Epithelial cell of prostate (primary cell): ENCODE results near the gene CACNA1E.

Experiments
- DNase-seq: peaks from one replicate; pipeline ENCODE4 v3.0.0-alpha.2; 2011; ENCODE audit warnings: low read depth, low spot score
- H3K27ac ChIP-seq: fragments of 450-650 bp; 2 replicates; pipeline ENCODE4 v1.5.1; 2017; ENCODE audit warnings: mild to moderate bottlenecking

The CACNA1E gene

DNA sequence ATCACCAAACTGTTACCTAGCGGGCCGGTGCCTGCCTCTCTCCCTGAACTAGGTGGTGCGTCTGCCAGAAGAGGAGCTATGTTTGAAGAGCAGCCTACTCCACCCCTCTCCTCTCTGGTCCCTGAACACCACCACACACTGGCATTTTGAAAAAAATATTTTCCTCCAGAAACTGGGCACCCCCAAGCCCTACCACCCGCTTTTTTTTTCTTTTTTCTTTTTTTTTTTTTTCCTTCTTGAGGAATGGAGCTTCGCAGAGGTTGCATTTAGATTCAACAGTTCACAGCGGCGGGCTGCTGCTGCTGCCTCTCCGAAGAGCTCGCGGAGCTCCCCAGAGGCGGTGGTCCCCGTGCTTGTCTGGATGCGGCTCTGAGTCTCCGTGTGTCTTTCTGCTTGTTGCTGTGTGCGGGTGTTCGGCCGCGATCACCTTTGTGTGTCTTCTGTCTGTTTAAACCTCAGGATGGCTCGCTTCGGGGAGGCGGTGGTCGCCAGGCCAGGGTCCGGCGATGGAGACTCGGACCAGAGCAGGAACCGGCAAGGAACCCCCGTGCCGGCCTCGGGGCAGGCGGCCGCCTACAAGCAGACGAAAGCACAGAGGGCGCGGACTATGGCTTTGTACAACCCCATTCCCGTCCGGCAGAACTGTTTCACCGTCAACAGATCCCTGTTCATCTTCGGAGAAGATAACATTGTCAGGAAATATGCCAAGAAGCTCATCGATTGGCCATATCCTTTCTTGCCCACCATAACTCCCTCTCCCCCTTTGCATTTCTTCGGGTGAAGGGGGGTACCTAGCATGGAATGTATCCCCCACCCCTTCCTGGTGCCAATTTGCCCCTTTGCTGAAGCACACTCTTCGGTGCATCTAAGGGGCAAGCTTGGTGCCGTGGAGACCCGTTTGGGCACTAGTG is at the start of gene CACNA1E:
Gene CACNA1E, plus strand, starts transcription at position 233 of the 911 bp plus-strand sequence. Its CDS starts 228 bp downstream, at position 461.
- no peak within 1 kb of the TSS for H3K27ac ChIP-seq

DNA sequence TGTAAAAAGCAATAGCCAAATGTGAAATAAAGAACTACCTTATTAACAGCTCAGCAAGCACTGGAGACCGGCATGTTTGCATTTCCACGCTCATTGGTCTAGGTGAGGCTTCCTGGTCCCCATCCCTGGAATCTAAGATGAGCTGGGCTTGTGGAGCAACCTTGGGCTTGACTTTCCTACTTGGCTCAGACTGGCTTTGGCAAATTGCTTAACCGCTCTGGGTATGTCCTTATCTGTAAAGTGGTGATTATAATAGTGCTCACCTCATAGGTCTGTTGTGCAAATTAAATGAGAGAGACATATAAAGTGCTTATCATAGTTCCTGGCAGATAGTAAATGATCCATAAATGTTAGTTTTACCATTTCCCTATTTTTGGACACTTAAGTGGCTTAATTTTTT is 49.4 kb upstream of the CACNA1E start:
- DNase-seq = no peak
- H3K27ac ChIP-seq = no peak overlapping the region

More for the DNA sequence above, at the start of gene CACNA1E:
- DNase-seq = no peak

- no peak for DNase-seq
- H3K27ac ChIP-seq = no peak overlapping the region
These were observed 45.3 kb upstream of the CACNA1E start for GRCh38 chr1:181438013-181438412.

GRCh38 chr1:181440510-181440909 is 42.8 kb upstream of the CACNA1E start:
- no peak for DNase-seq
- no peak overlapping the region for H3K27ac ChIP-seq

DNA sequence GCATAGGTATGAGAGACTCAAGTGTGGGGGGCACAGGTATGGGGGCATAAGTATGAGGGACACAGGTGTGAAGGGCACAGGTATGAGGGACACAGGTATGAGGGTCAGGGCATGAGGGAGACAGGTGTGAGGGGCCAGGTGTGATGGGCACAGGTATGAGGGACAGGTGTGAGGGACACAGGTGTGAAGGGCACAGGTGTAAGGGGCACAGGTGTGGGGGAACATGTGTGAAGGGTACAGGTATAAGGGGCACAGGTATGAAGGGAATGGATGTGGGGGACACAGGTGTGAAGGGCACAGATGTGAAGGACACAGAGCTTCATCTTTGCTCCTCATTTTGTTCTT is 41.2 kb upstream of the CACNA1E start:
- no peak for DNase-seq

DNA sequence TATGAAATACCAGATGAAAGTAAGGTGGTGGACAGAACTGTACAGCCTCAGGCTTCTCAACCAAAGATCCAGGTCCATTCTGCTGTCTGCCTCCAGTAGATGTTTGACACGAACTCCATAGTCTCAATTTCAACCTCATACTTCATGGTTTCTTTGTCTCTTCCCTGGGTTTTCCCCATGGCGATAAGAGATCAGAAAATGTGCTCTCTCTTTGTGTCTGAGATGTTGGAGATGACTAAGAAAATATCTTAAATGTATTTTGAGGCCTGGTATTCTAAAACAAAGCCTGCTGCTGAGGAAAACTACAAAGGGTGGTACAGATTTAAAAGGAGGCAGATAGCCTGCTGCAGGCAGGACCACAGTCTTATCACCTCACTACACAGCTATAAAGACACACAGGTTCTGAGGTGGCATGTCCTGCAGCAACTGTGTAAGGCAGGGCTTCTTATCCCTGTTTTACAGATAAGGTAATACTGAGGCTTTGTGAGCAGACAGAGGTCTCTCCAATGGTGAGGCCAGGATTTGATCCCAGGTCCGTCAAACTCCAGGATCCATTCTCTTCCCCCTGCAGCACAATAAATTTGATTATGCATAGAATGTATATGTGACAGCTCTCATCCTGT is 40.0 kb upstream of the CACNA1E start:
- no peak overlapping the region for H3K27ac ChIP-seq

More for the DNA sequence above, 41.2 kb upstream of the CACNA1E start:
- no peak overlapping the region for H3K27ac ChIP-seq

GRCh38 chr1:181445436-181445835 is 37.9 kb upstream of the CACNA1E start:
- DNase-seq = no peak
- H3K27ac ChIP-seq = no peak overlapping the region

More for the DNA sequence above, 40.0 kb upstream of the CACNA1E start:
- no peak for DNase-seq

DNA sequence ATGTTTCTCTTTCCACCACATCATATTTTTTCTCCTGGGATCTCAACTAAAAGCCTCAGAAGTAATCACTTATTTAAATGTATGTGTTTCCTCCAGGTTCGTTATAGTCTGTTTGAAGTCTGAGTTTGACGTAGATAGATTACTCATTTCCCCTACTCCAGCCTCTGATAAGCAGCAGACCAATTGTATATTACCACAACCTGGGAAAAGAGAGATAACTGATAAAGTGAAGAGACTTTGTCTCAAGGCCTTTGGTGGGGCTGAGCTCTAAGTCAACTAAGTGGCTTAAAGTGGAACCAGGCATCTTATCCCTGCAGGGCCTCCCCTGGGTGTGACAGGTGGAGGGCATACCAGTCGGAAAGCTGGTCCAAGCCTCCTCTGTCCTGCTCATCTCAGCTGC is 34.9 kb upstream of the CACNA1E start:
- no peak overlapping the region for H3K27ac ChIP-seq
- DNase-seq = no peak

GRCh38 chr1:181451661-181452230 is 31.6 kb upstream of the CACNA1E start:
- DNase-seq = no peak
- H3K27ac ChIP-seq = no peak overlapping the region

DNA sequence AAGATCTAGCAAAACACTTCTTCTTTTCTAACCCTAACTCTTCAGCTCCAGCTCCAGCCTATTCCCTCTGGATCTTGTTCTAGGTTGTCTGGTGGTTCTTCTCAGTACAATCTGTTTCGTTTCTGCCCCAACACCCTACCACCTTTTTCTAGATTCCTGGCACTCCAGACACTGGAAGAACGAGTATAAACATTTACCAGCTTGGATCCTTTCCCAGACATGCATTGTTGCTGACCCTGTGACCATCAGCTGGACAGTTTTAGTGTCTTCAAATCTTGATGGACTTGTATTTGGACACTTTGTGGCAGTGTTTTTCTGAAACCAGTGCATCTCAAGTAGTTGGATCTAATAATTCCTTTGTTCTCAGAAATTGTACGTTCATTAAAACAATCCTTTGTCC is 30.6 kb upstream of the CACNA1E start:
- H3K27ac ChIP-seq = no peak overlapping the region
- DNase-seq = no peak

GRCh38 chr1:181453541-181454201 is 29.6 kb upstream of the CACNA1E start:
- DNase-seq = no peak
- no peak overlapping the region for H3K27ac ChIP-seq

- DNase-seq = no peak
These were observed 26.8 kb upstream of the CACNA1E start for GRCh38 chr1:181456551-181456950.

DNA sequence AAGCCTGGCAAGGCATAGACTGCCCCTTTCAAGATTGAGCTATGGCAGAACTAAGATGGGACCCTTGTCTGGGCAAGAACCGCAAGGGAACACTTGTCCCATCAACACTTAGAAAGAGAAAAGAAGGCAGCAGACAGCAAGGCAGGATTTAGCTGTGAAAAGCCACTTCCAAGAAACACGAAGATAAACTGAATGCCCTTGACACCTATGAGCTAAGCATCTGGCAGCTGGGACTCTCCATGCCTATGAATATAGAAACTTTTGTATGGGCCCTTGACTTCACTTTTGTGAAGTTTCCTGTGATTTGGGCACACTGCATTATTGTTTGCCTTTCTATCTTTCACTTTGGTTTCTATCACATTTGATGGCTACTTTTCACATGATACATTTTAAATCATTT is 24.9 kb upstream of the CACNA1E start:
- H3K27ac ChIP-seq = no peak overlapping the region
- no peak for DNase-seq

More at GRCh38 chr1:181456551-181456950, 26.8 kb upstream of the CACNA1E start:
- no peak overlapping the region for H3K27ac ChIP-seq

DNA sequence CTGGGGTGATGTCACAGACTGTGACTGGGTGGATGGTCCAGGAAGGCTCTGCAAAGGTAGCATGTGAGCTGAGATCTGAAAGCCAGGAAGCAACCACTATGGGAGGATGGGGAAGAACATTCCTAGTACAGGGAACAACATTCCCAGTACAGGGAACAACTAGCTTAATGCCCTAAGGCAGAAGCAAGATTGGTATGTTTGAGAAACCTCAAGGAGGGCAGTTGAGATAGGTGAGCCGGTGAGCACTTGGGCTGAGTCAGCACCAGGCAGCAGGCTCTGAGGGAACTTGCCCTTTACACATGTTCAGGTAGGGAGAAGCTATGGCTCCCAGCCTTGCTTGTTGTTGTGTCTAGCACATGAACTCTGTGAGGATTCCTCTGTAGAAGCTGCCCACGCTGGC is 24.2 kb upstream of the CACNA1E start:
- DNase-seq = no peak
- no peak overlapping the region for H3K27ac ChIP-seq

DNA sequence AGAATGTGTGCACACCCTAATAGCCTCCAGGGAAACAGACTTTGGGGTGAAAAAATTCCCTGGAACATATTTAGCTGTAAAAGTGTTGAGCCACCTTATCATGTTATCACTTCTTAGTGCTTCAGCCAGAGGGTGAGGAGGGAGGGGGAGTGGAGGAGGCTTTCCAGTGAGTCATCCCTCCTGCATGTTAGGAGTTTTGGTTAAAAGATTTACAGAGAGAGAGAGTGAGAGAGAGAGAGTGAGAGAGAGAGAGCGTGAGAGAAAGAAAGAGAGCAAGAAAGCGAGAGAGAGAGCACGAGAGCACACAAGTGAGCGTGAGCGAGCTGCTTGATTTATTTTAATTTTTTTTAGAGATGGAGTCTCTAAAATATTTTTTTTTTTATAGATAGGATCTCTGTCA is 13.5 kb upstream of the CACNA1E start:
- peak; percentile 69 for DNase-seq
- H3K27ac ChIP-seq = no peak overlapping the region

DNA sequence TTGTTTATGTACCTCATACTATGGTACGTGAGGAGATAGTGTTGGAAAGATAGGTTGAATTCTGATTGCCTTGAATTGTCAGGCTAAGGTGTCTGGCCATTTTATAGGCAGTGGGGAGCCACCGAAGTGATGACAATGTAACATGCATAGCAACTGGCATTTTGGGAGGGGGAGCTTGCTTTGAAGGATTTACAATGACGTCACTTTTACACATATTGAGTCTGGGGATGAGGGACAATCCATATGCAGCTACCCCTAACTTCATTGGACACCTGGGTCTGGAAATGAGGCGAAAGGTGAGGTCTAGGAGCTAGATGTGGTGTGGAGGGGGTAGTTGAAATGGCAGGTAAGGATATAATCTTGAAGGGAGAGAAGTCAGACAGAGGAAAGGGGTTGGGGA is 7.7 kb upstream of the CACNA1E start:
- H3K27ac ChIP-seq = no peak overlapping the region

DNA sequence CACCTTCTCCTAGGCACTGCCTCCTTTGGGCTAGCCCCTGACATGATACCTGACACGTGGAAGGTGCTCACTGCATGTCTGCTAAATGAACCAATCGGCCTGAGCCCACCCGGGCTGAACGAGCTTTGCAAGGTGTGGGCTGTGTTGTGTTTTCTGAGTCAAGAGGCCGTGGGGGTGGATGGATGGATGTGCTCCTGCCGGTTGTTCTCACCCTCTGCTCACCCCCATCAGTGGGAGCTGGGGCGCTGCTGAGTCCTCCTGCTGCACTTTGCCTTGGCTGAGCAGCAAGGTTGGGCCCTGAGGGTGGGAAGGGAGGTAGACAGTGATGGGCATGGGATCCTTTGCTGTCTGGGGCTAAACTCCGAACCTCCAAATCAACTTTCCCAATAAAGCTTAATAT is 6.7 kb upstream of the CACNA1E start:
- H3K27ac ChIP-seq = no peak overlapping the region
- DNase-seq = no peak

More for the DNA sequence above, 7.7 kb upstream of the CACNA1E start:
- no peak for DNase-seq

DNA sequence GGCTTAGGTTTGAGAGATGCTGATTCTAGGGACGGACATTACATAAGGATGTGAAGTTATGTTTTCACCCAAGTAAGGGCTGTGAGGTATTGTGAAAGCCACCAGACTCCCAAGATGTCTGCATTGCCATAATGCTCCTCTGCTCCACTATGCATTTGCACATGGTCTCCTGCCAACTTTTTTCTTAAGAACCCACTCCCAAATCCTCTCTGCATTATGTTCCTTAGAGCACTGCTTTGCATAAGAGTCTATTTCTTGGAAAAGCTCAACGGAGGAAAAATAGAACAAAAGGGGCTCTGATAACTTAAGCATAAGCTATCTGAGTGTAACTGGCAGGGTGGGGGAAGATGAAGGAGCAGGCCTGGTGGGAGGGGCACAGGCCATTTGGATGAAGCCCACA is 5.0 kb upstream of the CACNA1E start:
- H3K27ac ChIP-seq = no peak overlapping the region
- DNase-seq = no peak

- no peak for DNase-seq
These were observed 4.1 kb upstream of the CACNA1E start for GRCh38 chr1:181479137-181479745.

DNA sequence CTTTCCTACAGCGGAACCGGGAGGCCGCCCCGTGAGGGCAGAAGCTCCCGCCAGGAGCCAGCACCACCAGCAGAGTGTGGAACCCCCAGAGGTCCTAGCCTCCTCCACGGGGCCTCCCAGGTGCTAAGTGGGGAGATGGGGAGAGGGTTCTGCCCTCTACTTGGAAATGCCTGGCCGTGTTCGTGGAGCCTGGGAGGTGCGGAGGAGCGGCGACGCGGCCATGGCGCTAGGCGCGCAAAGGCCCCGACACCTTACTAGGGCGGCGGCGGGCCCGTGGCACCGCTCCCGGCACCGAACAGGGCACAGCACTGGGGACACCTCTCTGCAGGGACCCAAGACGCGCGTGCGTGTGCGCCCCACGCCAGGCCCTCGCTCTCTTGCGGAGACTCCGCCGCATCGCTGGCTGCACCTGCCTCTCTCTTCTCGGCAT is 1.3 kb upstream of the CACNA1E start:
- H3K27ac ChIP-seq = no peak overlapping the region
- DNase-seq = no peak

More at GRCh38 chr1:181479137-181479745, 4.1 kb upstream of the CACNA1E start:
- no peak overlapping the region for H3K27ac ChIP-seq
